Lung (tissue), 5 donors: ENCODE data around the gene ALG6. TPM values are rescaled to one million over a fixed set of nuclear protein-coding genes. Genes with fewer than 3 reads are reported as not detected.

Source experiments
- polyA plus RNA-seq, 2 donors: library from polyadenylated mRNA; stranded (reverse); fragments of 200-250 nt; gene quantifications; one replicate each; pipeline ENCODE4 v1.2.1, GENCODE V29; 2013
- small RNA-seq: library from RNA; depleted of rRNA; stranded (forward); fragments of <200 nt; gene quantifications from one replicate; pipeline ENCODE3, GENCODE V24; 2014; ENCODE audit warnings: low replicate concordance
- total RNA-seq, 2 donors: library from RNA; depleted of rRNA in 1 of 2; stranded (reverse); fragments of >200 nt in 1 of 2; gene quantifications; one replicate each; pipeline ENCODE4 v1.2.1, GENCODE V29; 2014 to 2021
- donor health status: Bipolar disorder and iron deficiency.
- donor health status: healthy.
- donor health status: DM: yes; HTN: yes; CAD: no.

The ALG6 gene
- total and polyA plus RNA-seq, 4 donors: 8.2 to 25.3 (median 11.8) TPM

Small RNA genes within 50 kb of the gene (small RNA-seq; reads per million reads assigned to genes)
- not detected for gene MIR6068
- gene RF00019: not detected

Other genes with a start within 250 kb of the ALG6 start
- under 1 TPM in 1 of 2 donors, not detected in 1; 0.26 TPM for gene FOXD3, start 45.1 kb upstream of the ALG6 start, total RNA-seq
- gene FOXD3, start 45.1 kb upstream of the ALG6 start, polyA plus RNA-seq: under 1 TPM in 1 of 2 donors, not detected in 1; 0.01 TPM
- 10 to 100 TPM; 17.4 to 31.1 TPM for gene ITGB3BP, start 155.6 kb downstream of the ALG6 start, total RNA-seq
- gene ITGB3BP, start 155.6 kb downstream of the ALG6 start, polyA plus RNA-seq: 10 to 100 TPM in 1 of 2 donors, 1 to 10 TPM in 1; 7.0 to 36.5 TPM
- 10 to 100 TPM in 1 of 2 donors, 1 to 10 TPM in 1; 5.6 to 29.0 TPM for gene EFCAB7, start 155.9 kb downstream of the ALG6 start, total RNA-seq
- gene EFCAB7, start 155.9 kb downstream of the ALG6 start, polyA plus RNA-seq: 1 to 10 TPM; 3.3 to 5.9 TPM
- 10 to 100 TPM; 44.5 to 53.8 TPM for gene PGM1, start 225.8 kb downstream of the ALG6 start, total RNA-seq
- 10 to 100 TPM in 1 of 2 donors, 1 to 10 TPM in 1; 9.1 to 25.1 TPM for gene PGM1, start 225.8 kb downstream of the ALG6 start, polyA plus RNA-seq